Suprapubic skin (tissue), 4 donors: ENCODE results near the gene TMEM271.

Experiments
- EP300 ChIP-seq: sonication (generic); formaldehyde crosslinking; IDR thresholded peaks from one replicate; pipeline ENCODE4 v1.6.1; 2017; ENCODE audit warnings: antibody characterized with exemption
- POLR2A ChIP-seq, 2 donors: fragments of 450-650 bp; IDR thresholded peaks; one replicate each; pipeline ENCODE4 v1.6.1; 2017; ENCODE audit warnings: antibody characterized with exemption in 2 of 2, mild to moderate bottlenecking in 2 of 2, moderate library complexity in 2 of 2
- POLR2AphosphoS5 ChIP-seq, 3 donors: sonication (generic); formaldehyde crosslinking; IDR thresholded peaks; one replicate each; pipeline ENCODE4 v1.6.1; 2017; ENCODE audit warnings: antibody characterized with exemption in 3 of 3
- TF ChIP-seq, protein P1 (sequence below), 2 donors: fragments of 200-600 bp in 1 of 2; fragments of 450-650 bp in 1 of 2; sonication (generic) in 1 of 2; IDR thresholded peaks; one replicate each; pipeline ENCODE4 v1.5.1; 2016 to 2019; ENCODE audit warnings: antibody characterized with exemption in 2 of 2, mild to moderate bottlenecking in 1 of 2, moderate library complexity in 1 of 2

DNA sequence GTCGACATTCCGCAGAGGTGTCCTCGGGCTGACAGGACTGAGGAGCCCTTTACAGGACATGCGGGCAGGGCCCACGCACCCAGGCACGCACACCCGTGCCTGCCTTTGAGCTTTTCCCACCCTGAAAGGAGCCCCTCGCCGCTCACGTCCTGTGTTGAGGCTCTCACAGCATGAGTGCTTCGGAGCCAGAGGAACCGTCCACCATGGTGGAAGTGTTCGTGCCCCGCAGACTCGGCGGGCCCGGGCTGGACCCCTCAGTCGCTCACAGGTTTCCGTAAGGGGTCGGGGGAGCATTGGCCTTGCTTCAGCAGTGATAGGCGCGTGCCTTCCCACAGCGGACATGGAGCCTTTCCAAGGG is 40.2 kb downstream of the TMEM271 start:
- TF ChIP-seq, protein P1, sequence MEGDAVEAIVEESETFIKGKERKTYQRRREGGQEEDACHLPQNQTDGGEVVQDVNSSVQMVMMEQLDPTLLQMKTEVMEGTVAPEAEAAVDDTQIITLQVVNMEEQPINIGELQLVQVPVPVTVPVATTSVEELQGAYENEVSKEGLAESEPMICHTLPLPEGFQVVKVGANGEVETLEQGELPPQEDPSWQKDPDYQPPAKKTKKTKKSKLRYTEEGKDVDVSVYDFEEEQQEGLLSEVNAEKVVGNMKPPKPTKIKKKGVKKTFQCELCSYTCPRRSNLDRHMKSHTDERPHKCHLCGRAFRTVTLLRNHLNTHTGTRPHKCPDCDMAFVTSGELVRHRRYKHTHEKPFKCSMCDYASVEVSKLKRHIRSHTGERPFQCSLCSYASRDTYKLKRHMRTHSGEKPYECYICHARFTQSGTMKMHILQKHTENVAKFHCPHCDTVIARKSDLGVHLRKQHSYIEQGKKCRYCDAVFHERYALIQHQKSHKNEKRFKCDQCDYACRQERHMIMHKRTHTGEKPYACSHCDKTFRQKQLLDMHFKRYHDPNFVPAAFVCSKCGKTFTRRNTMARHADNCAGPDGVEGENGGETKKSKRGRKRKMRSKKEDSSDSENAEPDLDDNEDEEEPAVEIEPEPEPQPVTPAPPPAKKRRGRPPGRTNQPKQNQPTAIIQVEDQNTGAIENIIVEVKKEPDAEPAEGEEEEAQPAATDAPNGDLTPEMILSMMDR (IDR thresholded peaks at IDR 0.05), result no peak
- TF ChIP-seq EP300 (no peak), POLR2A (IDR thresholded peaks at IDR 0.05) (no peak), POLR2AphosphoS5 (IDR thresholded peaks at IDR 0.05) (no peak)
